Lung (tissue), 12 donors: Measurements from ENCODE around the gene DCAF10. TPM values are rescaled to one million over a fixed set of nuclear protein-coding genes. Genes with fewer than 3 reads are reported as not detected.
"Not testable (repeated sequence)": the region's sequence is repeated elsewhere in the genome, so short reads cannot be mapped to it uniquely, and the experiment has no call there.

Experiments
- ATAC-seq: fragments of 200-7000 bp; cut with Tn5 transposase; one replicate; pipeline ENCODE4 v1.9.1; 2020; ENCODE audit warnings: moderate number of reproducible peaks; ENCODE audit not compliant: insufficient read depth, low FRiP score
- DNase-seq, 3 donors: peaks; one replicate each; pipeline ENCODE4 v3.0.0-alpha.2; 2013 to 2017
- H3K27ac ChIP-seq, 2 donors: one replicate each; pipeline ENCODE4 v1.5.1; 2013; ENCODE audit warnings: mild to moderate bottlenecking in 2 of 2, moderate library complexity in 2 of 2, control low read depth in 1 of 2, inconsistent platforms in 1 of 2, low read depth in 1 of 2, low read length in 1 of 2
- H3K27me3 ChIP-seq, 3 donors: one replicate each; pipeline ENCODE4 v1.5.1; 2013; ENCODE audit warnings: low read length in 2 of 3; ENCODE audit not compliant: control insufficient read depth in 3 of 3, insufficient read depth in 3 of 3
- H3K36me3 ChIP-seq, 4 donors: one replicate each; pipeline ENCODE4 v1.5.1; 2013; ENCODE audit warnings: low read length in 4 of 4, mild to moderate bottlenecking in 1 of 4, moderate library complexity in 1 of 4; ENCODE audit not compliant: control insufficient read depth in 4 of 4, insufficient read depth in 4 of 4
- H3K4me1 ChIP-seq, 5 donors: one replicate each; pipeline ENCODE4 v1.5.1; 2013; ENCODE audit warnings: low read length in 5 of 5, mild to moderate bottlenecking in 2 of 5, moderate library complexity in 1 of 5; ENCODE audit not compliant: control insufficient read depth in 5 of 5, insufficient read depth in 5 of 5
- H3K4me3 ChIP-seq: one replicate; pipeline ENCODE4 v1.5.1; 2013; ENCODE audit warnings: mild to moderate bottlenecking, control low read depth, moderate library complexity
- H3K9ac ChIP-seq, 2 donors: one replicate each; pipeline ENCODE4 v1.5.1; 2013; ENCODE audit warnings: low read length in 2 of 2, control low read depth in 1 of 2; ENCODE audit not compliant: insufficient read depth in 1 of 2
- H3K9me3 ChIP-seq, 4 donors: one replicate each; pipeline ENCODE4 v1.5.1; 2013; ENCODE audit warnings: low read length in 3 of 4, mild to moderate bottlenecking in 1 of 4, moderate library complexity in 1 of 4; ENCODE audit not compliant: control insufficient read depth in 4 of 4, insufficient read depth in 3 of 4
- CTCF ChIP-seq: IDR thresholded peaks from 2 replicates; pipeline ENCODE4 v1.5.1; 2012; ENCODE audit warnings: mild to moderate bottlenecking; ENCODE audit errors: control extremely low read depth, extremely low read depth
- WGBS, 2 donors: extraction: QIAGEN DNeasy Blood & Tissue Kit; methylation state at CpG; one replicate each; pipeline ENCODE4 v1.1.7; 2013; 5-methylcytosine and 5-hydroxymethylcytosine counted together
- polyA plus RNA-seq, 2 donors: library from polyadenylated mRNA; stranded (reverse); fragments of 200-250 nt; gene quantifications; one replicate each; pipeline ENCODE4 v1.2.1, GENCODE V29; 2013
- total RNA-seq, 2 donors: library from RNA; depleted of rRNA in 1 of 2; stranded (reverse); fragments of >200 nt in 1 of 2; gene quantifications; one replicate each; pipeline ENCODE4 v1.2.1, GENCODE V29; 2014 to 2021
- donor health status: control.
- donor health status: control.
- donor health status: Bipolar disorder and iron deficiency.
- donor health status: healthy.
- donor health status: DM: yes; HTN: yes; CAD: no.

Gene DCAF10
- total and polyA plus RNA-seq, 4 donors: 5.8 to 35.5 (median 13.8) TPM

- no peak for ATAC-seq
- H3K4me3 ChIP-seq: no peak overlapping the region
- H3K9me3 ChIP-seq: no peaks in the 10 kb centered on the region
- H3K27me3 ChIP-seq: no peaks in the 10 kb centered on the region
- H3K36me3 ChIP-seq: peaks cover 0 to 7% (median 2%) of the 10 kb centered on the region in 4 donors
- no peak for TF ChIP-seq CTCF
- no peak overlapping the region for H3K9ac ChIP-seq
- H3K27ac ChIP-seq: no peak overlapping the region
- peaks cover 0 to 15% (median 8%) of the 10 kb centered on the region in 5 donors for H3K4me1 ChIP-seq
- 76 to 88% methylated on average over 4 of the region's 4 CpGs for WGBS, 2 donors
- DNase-seq: no peak
Measured at GRCh38 chr9:37806271-37806670, 5.7 kb downstream of the DCAF10 start.

GRCh38 chr9:37809676-37810075 lies 9.1 kb downstream of the DCAF10 start:
- H3K27me3 ChIP-seq, DNase-seq, H3K36me3 ChIP-seq, H3K9me3 ChIP-seq, H3K9ac ChIP-seq, H3K27ac ChIP-seq, H3K4me1 ChIP-seq, ATAC-seq, H3K4me3 ChIP-seq: not testable (repeated sequence)
- 97 to 98% methylated on average over 15 of the region's 15 CpGs for WGBS, 2 donors

GRCh38 chr9:37811906-37812476 lies 11.4 kb downstream of the DCAF10 start:
- H3K27me3 ChIP-seq: no peaks in the 10 kb centered on the region
- DNase-seq: no peak
- H3K4me3 ChIP-seq: no peak overlapping the region
- no peak overlapping the region for H3K9ac ChIP-seq
- no peak overlapping the region for H3K27ac ChIP-seq
- 94 to 98% methylated on average over 6 of the region's 6 CpGs for WGBS, 2 donors
- H3K4me1 ChIP-seq: no peaks in the 10 kb centered on the region
- no peak for TF ChIP-seq CTCF
- peaks cover 0 to 4% (median 2%) of the 10 kb centered on the region in 4 donors for H3K36me3 ChIP-seq
- ATAC-seq: no peak
- no peaks in the 10 kb centered on the region for H3K9me3 ChIP-seq

- ATAC-seq: no peak
- Histone ChIP-seq H3K9me3 (no peaks in the 10 kb centered on the region), H3K27me3 (no peaks in the 10 kb centered on the region), H3K36me3 (peaks cover 0 to 4% (median 2%) of the 10 kb centered on the region in 4 donors), H3K4me1 (no peaks in the 10 kb centered on the region), H3K9ac (no peak overlapping the region), H3K27ac (no peak overlapping the region), H3K4me3 (no peak overlapping the region)
- TF ChIP-seq CTCF: no peak
- 55 to 81% methylated on average over 5 of the region's 5 CpGs for WGBS, 2 donors
- no peak for DNase-seq
Measured at GRCh38 chr9:37812773-37813379, 12.3 kb downstream of the DCAF10 start.
